Body of pancreas (tissue), 4 donors: ENCODE data around the gene ATP5MK. TPM values are rescaled to one million over a fixed set of nuclear protein-coding genes. Genes with fewer than 3 reads are reported as not detected.
A peak's percentile ranks its signal among the peaks of the same experiment; 100 is the strongest.

Experiments used
- ATAC-seq: fragments of 150-250 bp; one replicate; pipeline ENCODE4 v1.9.1; 2016
- DNase-seq, 4 donors: peaks; one replicate each; pipeline ENCODE4 v3.0.0-alpha.2; 2019
- H3K27ac ChIP-seq, 4 donors: fragments of 200-600 bp; sonication (generic); 1 replicate in 3 of 4; 2 replicates in 1 of 4; pipeline versions ENCODE4 v1.5.1 to v1.6.1; 2016 to 2019; ENCODE audit warnings: mild to moderate bottlenecking in 1 of 4, mixed read lengths in 1 of 4, moderate library complexity in 1 of 4
- H3K27me3 ChIP-seq, 2 donors: fragments of 200-600 bp; sonication (generic); one replicate each; pipeline ENCODE4 v1.6.0; 2016; ENCODE audit warnings: mild to moderate bottlenecking in 1 of 2
- H3K36me3 ChIP-seq, 2 donors: fragments of 200-600 bp; sonication (generic); replicated peaks in 1 of 2; 2 replicates each; pipeline ENCODE4 v1.5.1; 2016; ENCODE audit warnings: low read depth in 2 of 2; ENCODE audit not compliant: insufficient read depth in 1 of 2
- H3K4me1 ChIP-seq: fragments of 200-600 bp; sonication (generic); one replicate; pipeline ENCODE4 v1.6.0; 2016
- H3K4me3 ChIP-seq, 2 donors: fragments of 200-600 bp; sonication (generic); 1 replicate in 1 of 2; 2 replicates in 1 of 2; pipeline ENCODE4 v1.5.1; 2016 to 2019
- H3K9me3 ChIP-seq, 3 donors: fragments of 200-600 bp; sonication (generic); 1 replicate in 2 of 3; 2 replicates in 1 of 3; pipeline ENCODE4 v1.5.1; 2016
- POLR2A ChIP-seq, 3 donors: fragments of 450-650 bp; IDR thresholded peaks; one replicate each; pipeline ENCODE4 v1.6.1; 2016; ENCODE audit warnings: antibody characterized with exemption in 3 of 3, mild to moderate bottlenecking in 2 of 3
- WGBS, 2 donors: methylation state at CpG; one replicate each; pipeline ENCODE4 v1.1.5; 2017; 5-methylcytosine and 5-hydroxymethylcytosine counted together
- intact Hi-C: fragments of 100-400 bp; cut with DNase I; formaldehyde crosslinking; loops from one replicate; pipeline ENCODE4 v1.15.1; 2023
- total RNA-seq, 2 donors: library from RNA; depleted of rRNA; stranded (reverse); fragments of >200 nt; gene quantifications; one replicate each; pipeline ENCODE4 v1.1.0, GENCODE V29; 2016
- TF ChIP-seq, protein P1 (sequence below), 7 experiments: fragments of 450-650 bp in 4 of 7; fragments of 200-600 bp in 3 of 7; sonication (generic) in 3 of 7; IDR thresholded peaks; one replicate each; pipeline ENCODE4 v1.5.1; 2016 to 2019; ENCODE audit warnings: antibody characterized with exemption in 7 of 7

Gene ATP5MK
- total RNA-seq, 2 donors from 2014 or later, result 75.5 to 85.6 TPM

DNA sequence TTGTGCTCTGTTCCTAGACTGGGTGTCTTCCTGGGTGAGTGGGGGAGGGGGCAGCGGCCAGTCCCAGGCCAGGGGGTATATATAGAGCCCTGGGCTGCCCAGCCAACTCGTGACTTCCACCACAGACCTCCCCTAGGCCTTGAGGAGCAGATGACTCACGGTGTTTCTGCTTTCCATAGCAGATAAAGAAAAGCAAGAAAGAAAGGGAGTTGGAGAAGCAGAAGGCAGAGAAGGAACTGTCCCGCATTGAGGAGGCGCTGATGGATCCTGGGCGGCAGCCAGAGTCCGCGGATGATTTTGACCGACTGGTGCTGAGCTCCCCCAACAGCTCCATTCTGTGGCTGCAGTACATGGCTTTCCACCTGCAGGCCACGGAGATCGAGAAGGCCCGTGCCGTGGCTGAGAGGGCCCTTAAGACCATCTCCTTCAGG is 45.8 kb upstream of the ATP5MK start:
- no peaks in the 10 kb centered on the region for H3K9me3 ChIP-seq
- no peak overlapping the region for H3K4me3 ChIP-seq
- DNase-seq, result peak in 1 of 4 donors; percentile 55
- no peak overlapping the region for H3K27ac ChIP-seq
- intact Hi-C loops, result no loop called here
- no peak for TF ChIP-seq POLR2A (IDR thresholded peaks at IDR 0.05)
- TF ChIP-seq, protein P1, sequence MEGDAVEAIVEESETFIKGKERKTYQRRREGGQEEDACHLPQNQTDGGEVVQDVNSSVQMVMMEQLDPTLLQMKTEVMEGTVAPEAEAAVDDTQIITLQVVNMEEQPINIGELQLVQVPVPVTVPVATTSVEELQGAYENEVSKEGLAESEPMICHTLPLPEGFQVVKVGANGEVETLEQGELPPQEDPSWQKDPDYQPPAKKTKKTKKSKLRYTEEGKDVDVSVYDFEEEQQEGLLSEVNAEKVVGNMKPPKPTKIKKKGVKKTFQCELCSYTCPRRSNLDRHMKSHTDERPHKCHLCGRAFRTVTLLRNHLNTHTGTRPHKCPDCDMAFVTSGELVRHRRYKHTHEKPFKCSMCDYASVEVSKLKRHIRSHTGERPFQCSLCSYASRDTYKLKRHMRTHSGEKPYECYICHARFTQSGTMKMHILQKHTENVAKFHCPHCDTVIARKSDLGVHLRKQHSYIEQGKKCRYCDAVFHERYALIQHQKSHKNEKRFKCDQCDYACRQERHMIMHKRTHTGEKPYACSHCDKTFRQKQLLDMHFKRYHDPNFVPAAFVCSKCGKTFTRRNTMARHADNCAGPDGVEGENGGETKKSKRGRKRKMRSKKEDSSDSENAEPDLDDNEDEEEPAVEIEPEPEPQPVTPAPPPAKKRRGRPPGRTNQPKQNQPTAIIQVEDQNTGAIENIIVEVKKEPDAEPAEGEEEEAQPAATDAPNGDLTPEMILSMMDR (IDR thresholded peaks at IDR 0.05), result no peak
- ATAC-seq, result no peak
- no peaks in the 10 kb centered on the region for H3K27me3 ChIP-seq
- 77 to 86% methylated on average over 10 to 12 of the region's 13 CpGs for WGBS, 2 donors
- H3K36me3 ChIP-seq, result peaks cover 13 to 43% of the 10 kb centered on the region in 2 donors
- no peaks in the 10 kb centered on the region for H3K4me1 ChIP-seq

DNA sequence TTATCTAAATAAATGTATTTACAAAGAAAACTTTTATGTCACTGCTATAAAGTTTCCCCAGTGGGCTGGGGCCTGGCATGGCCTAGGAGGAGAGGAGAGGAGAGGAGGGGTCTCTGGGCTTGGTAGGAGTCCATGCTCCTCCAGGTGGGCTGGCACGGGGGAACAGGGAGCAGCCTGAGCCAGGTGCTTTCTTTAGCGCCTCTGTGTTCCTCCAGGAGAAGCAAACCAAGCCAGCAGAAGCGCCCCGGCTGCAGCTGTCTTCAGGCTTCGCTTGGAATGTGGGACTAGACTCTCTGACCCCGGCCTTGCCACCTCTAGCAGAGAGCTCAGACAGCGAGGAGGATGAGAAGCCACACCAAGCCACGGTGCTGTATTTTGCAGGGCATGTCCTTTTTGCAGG is 45.3 kb upstream of the ATP5MK start:
- intact Hi-C loops, result no loop called here
- H3K36me3 ChIP-seq, result peaks cover 13 to 43% of the 10 kb centered on the region in 2 donors
- ATAC-seq (no peak), DNase-seq (no peak)
- no peak overlapping the region for H3K4me3 ChIP-seq
- H3K27ac ChIP-seq, result no peak overlapping the region
- no peaks in the 10 kb centered on the region for H3K27me3 ChIP-seq
- whole genome bisulfite sequencing, 2 donors, result 83 to 91% methylated on average over 7 to 8 of the region's 8 CpGs
- H3K9me3 ChIP-seq, result no peaks in the 10 kb centered on the region
- no peaks in the 10 kb centered on the region for H3K4me1 ChIP-seq
- no peak for TF ChIP-seq POLR2A (IDR thresholded peaks at IDR 0.05)
- TF ChIP-seq, protein P1 (IDR thresholded peaks at IDR 0.05), result no peak

DNA sequence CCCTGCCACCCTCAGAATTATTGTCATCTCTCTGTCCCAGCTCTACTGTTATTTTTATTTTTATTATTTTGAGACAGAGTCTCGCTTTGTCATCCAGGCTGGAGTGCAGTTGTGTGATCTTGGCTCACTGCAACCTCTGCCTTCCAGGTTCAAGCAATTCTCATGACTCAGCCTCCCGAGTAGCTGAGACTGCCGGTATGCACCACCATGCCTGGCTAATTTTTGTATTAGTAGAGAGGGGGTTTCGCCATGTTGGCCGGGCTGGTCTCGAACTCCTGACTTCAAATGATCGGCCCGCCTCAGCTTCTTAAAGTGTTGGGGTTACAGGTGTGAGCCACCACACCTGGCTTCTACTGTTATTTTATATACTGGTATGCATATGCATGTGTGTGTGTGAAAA is 44.9 kb upstream of the ATP5MK start:
- peaks cover 13 to 43% of the 10 kb centered on the region in 2 donors for H3K36me3 ChIP-seq
- TF ChIP-seq, protein P1 (IDR thresholded peaks at IDR 0.05), result no peak
- no peak for TF ChIP-seq POLR2A (IDR thresholded peaks at IDR 0.05)
- no peaks in the 10 kb centered on the region for H3K9me3 ChIP-seq
- H3K27ac ChIP-seq, result no peak overlapping the region
- no peak overlapping the region for H3K4me3 ChIP-seq
- no peak for ATAC-seq
- DNase-seq, result no peak
- 93 to 96% methylated on average over 8 of the region's 8 CpGs for whole genome bisulfite sequencing, 2 donors
- no peaks in the 10 kb centered on the region for H3K4me1 ChIP-seq
- no peaks in the 10 kb centered on the region for H3K27me3 ChIP-seq
- intact Hi-C loops, result no loop called here

DNA sequence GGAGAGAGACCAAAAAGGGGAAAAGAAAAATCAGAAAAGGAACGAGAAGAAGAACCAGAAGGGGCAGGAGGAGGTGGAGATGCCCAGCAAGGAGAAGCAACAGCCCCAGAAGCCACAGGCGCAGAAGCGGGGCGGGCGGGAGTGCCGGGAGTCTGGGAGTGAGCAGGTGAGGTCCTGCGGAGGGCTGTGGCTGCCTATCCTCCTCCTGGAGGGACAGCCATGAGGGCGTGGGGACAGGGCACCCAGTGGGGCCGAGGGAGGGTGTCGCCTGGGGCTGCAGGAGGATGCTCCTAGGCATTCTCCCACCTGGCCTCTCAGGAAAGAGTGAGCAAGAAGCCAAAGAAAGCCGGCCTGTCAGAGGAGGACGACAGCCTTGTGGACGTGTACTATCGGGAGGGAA is 44.1 kb upstream of the ATP5MK start:
- 89 to 91% methylated on average over 14 of the region's 14 CpGs for WGBS, 2 donors
- intact Hi-C loops, result no loop called here

DNA sequence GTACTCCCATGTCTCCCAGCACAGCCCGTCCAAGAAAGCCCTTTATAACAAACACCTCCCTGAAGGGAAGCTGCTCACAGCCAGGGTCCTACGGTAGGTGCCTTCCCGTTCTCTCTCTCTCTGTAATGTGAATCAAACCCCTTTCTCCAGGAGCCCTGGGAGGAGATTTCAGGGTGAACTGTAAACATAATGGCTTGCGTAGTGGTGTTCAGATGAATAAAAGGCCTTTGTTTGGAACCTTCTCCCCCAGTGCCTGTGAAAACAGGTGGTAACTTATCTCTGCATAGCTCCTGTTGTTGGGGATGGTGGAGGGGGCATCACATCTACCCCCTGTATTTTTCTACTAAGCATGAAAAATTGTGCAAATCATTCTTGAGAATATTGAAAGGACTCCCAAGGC is 43.5 kb upstream of the ATP5MK start:
- H3K4me3 ChIP-seq, result no peak overlapping the region
- TF ChIP-seq POLR2A (IDR thresholded peaks at IDR 0.05), result no peak
- TF ChIP-seq, protein P1 (IDR thresholded peaks at IDR 0.05), result no peak
- WGBS, 2 donors, result 70 to 95% methylated on average over 4 of the region's 4 CpGs
- H3K9me3 ChIP-seq, result no peaks in the 10 kb centered on the region
- no peaks in the 10 kb centered on the region for H3K4me1 ChIP-seq
- H3K27ac ChIP-seq, result no peak overlapping the region
- no peaks in the 10 kb centered on the region for H3K27me3 ChIP-seq
- ATAC-seq (no peak), DNase-seq (no peak)
- intact Hi-C loops, result no loop called here
- H3K36me3 ChIP-seq, result peaks cover 13 to 40% of the 10 kb centered on the region in 2 donors

More for the DNA sequence above, 44.1 kb upstream of the ATP5MK start:
- no peaks in the 10 kb centered on the region for H3K9me3 ChIP-seq
- DNase-seq (no peak), ATAC-seq (no peak)
- no peak overlapping the region for H3K27ac ChIP-seq
- no peak overlapping the region for H3K4me3 ChIP-seq
- H3K36me3 ChIP-seq, result peaks cover 13 to 43% of the 10 kb centered on the region in 2 donors
- H3K27me3 ChIP-seq, result no peaks in the 10 kb centered on the region
- TF ChIP-seq, protein P1 (IDR thresholded peaks at IDR 0.05), result no peak
- H3K4me1 ChIP-seq, result no peaks in the 10 kb centered on the region
